Breast epithelium (tissue), 4 donors: ENCODE measurements around the gene MGAT3. TPM values are rescaled to one million over a fixed set of nuclear protein-coding genes. Genes with fewer than 3 reads are reported as not detected.

Experiments used
- DNase-seq, 2 donors: peaks; one replicate each; pipeline ENCODE4 v3.0.0-alpha.2; 2019; ENCODE audit warnings: low spot score in 2 of 2
- H3K27ac ChIP-seq, 2 donors: fragments of 200-600 bp; sonication (generic) in 1 of 2; one replicate each; pipeline ENCODE4 v1.5.1; 2016 to 2019; ENCODE audit warnings: mild to moderate bottlenecking in 1 of 2
- H3K27me3 ChIP-seq, 2 donors: fragments of 200-600 bp; sonication (generic) in 1 of 2; one replicate each; pipeline versions ENCODE4 v1.5.1 to v1.6.0; 2017 to 2019; ENCODE audit warnings: control low read depth in 1 of 2, mild to moderate bottlenecking in 1 of 2
- H3K36me3 ChIP-seq: fragments of 200-600 bp; one replicate; pipeline ENCODE4 v1.5.1; 2019
- H3K4me1 ChIP-seq, 2 donors: fragments of 200-600 bp; sonication (generic); one replicate each; pipeline ENCODE4 v1.5.1; 2016 to 2019; ENCODE audit warnings: control low read depth in 1 of 2
- H3K4me3 ChIP-seq, 3 donors: fragments of 200-600 bp; sonication (generic); 1 replicate in 2 of 3; 2 replicates in 1 of 3; pipeline ENCODE4 v1.5.1; 2016 to 2019; ENCODE audit warnings: mild to moderate bottlenecking in 3 of 3, moderate library complexity in 2 of 3
- H3K9me3 ChIP-seq, 2 donors: fragments of 200-600 bp; sonication (generic) in 1 of 2; one replicate each; pipeline ENCODE4 v1.5.1; 2016 to 2019; ENCODE audit warnings: control low read depth in 1 of 2
- CTCF ChIP-seq, 3 donors: fragments of 450-650 bp; IDR thresholded peaks; one replicate each; pipeline ENCODE4 v1.5.1; 2016 to 2017; ENCODE audit warnings: antibody characterized with exemption in 3 of 3, mild to moderate bottlenecking in 3 of 3, moderate library complexity in 3 of 3
- POLR2A ChIP-seq: fragments of 450-650 bp; IDR thresholded peaks from one replicate; pipeline ENCODE4 v1.6.1; 2016; ENCODE audit warnings: antibody characterized with exemption, mild to moderate bottlenecking, moderate library complexity
- POLR2AphosphoS5 ChIP-seq, 3 donors: sonication (generic); formaldehyde crosslinking; IDR thresholded peaks; one replicate each; pipeline ENCODE4 v1.6.1; 2017; ENCODE audit warnings: antibody characterized with exemption in 3 of 3
- intact Hi-C: fragments of 100-400 bp; cut with DNase I; formaldehyde crosslinking; loops from one replicate; pipeline ENCODE4 v1.15.1; 2023; ENCODE audit warnings: low total_unique reads
- total RNA-seq, 3 donors: library from RNA; depleted of rRNA; stranded (reverse); fragments of >200 nt; gene quantifications; one replicate each; pipeline ENCODE4 v1.1.0, GENCODE V29; 2016

The MGAT3 gene
- total RNA-seq, 3 donors from 2014 or later = 1.9 to 9.4 (median 3.9) TPM

- Histone ChIP-seq H3K4me1 (no peaks in the 10 kb centered on the region), H3K27ac (no peak overlapping the region), H3K27me3 (no peaks in the 10 kb centered on the region), H3K36me3 (no peaks in the 10 kb centered on the region), H3K9me3 (no peaks in the 10 kb centered on the region), H3K4me3 (no peak overlapping the region)
- DNase-seq = no peak
- intact Hi-C loops = no loop called here
- TF ChIP-seq POLR2A (no peak), CTCF (IDR thresholded peaks at IDR 0.05) (no peak), POLR2AphosphoS5 (IDR thresholded peaks at IDR 0.05) (no peak)
Observed at GRCh38 chr22:39494471-39495120, 37.8 kb downstream of the MGAT3 start.

- H3K4me1 ChIP-seq = peaks cover 0 to 2% of the 10 kb centered on the region in 2 donors
- intact Hi-C loops = no loop called here
- peak overlapping the region in 1 of 2 donors; percentile 61 for H3K27ac ChIP-seq
Observed at GRCh38 chr22:39496131-39496838, 39.5 kb downstream of the MGAT3 start.

GRCh38 chr22:39497429-39497828, 40.6 kb downstream of the MGAT3 start:
- intact Hi-C loops = no loop called here
- H3K4me1 ChIP-seq = peaks cover 0 to 6% of the 10 kb centered on the region in 2 donors
- no peak for DNase-seq
- no peak for TF ChIP-seq POLR2A
- no peak for TF ChIP-seq CTCF (IDR thresholded peaks at IDR 0.05)
- no peak for TF ChIP-seq POLR2AphosphoS5 (IDR thresholded peaks at IDR 0.05)
- H3K4me3 ChIP-seq = no peak overlapping the region
- no peaks in the 10 kb centered on the region for H3K9me3 ChIP-seq
- H3K36me3 ChIP-seq = no peaks in the 10 kb centered on the region
- H3K27me3 ChIP-seq = no peaks in the 10 kb centered on the region
- no peak overlapping the region for H3K27ac ChIP-seq

More at GRCh38 chr22:39496131-39496838, 39.5 kb downstream of the MGAT3 start:
- Histone ChIP-seq H3K36me3 (no peaks in the 10 kb centered on the region), H3K4me3 (no peak overlapping the region), H3K27me3 (no peaks in the 10 kb centered on the region), H3K9me3 (no peaks in the 10 kb centered on the region)
- DNase-seq = peak; percentile 50 to 75
- TF ChIP-seq CTCF (IDR thresholded peaks at IDR 0.05) (peak; percentile 68 to 73 (median 69)), POLR2A (no peak), POLR2AphosphoS5 (IDR thresholded peaks at IDR 0.05) (no peak)

- Histone ChIP-seq H3K9me3 (no peaks in the 10 kb centered on the region), H3K27me3 (no peaks in the 10 kb centered on the region), H3K4me3 (no peak overlapping the region), H3K36me3 (no peaks in the 10 kb centered on the region), H3K27ac (peak overlapping the region; percentile 44 to 60), H3K4me1 (peaks cover 6 to 11% of the 10 kb centered on the region in 2 donors)
- TF ChIP-seq POLR2AphosphoS5 (IDR thresholded peaks at IDR 0.05) = no peak
- no peak for TF ChIP-seq CTCF (IDR thresholded peaks at IDR 0.05)
- TF ChIP-seq POLR2A = no peak
- intact Hi-C loops = no loop called here
- DNase-seq = no peak
Observed at GRCh38 chr22:39498368-39498767, 41.6 kb downstream of the MGAT3 start.

GRCh38 chr22:39498802-39499201, 42.0 kb downstream of the MGAT3 start:
- intact Hi-C loops = no loop called here
- peaks cover 8 to 16% of the 10 kb centered on the region in 2 donors for H3K4me1 ChIP-seq
- H3K27ac ChIP-seq = peak overlapping the region; percentile 44 to 60

More at GRCh38 chr22:39498802-39499201, 42.0 kb downstream of the MGAT3 start:
- no peaks in the 10 kb centered on the region for H3K27me3 ChIP-seq
- no peaks in the 10 kb centered on the region for H3K9me3 ChIP-seq
- DNase-seq = no peak
- H3K4me3 ChIP-seq = no peak overlapping the region
- no peaks in the 10 kb centered on the region for H3K36me3 ChIP-seq
- TF ChIP-seq POLR2A (no peak), CTCF (IDR thresholded peaks at IDR 0.05) (no peak), POLR2AphosphoS5 (IDR thresholded peaks at IDR 0.05) (no peak)
